T-helper 17 cell (primary cell): ENCODE measurements around the gene UBP1. TPM values are rescaled to one million over a fixed set of nuclear protein-coding genes. Genes with fewer than 3 reads are reported as not detected.

Source experiments
- ATAC-seq: fragments of 150-1000 bp; cut with Tn5 transposase; 2 replicates; pipeline ENCODE4 v1.10.0; 2021; ENCODE audit warnings: mild to moderate bottlenecking, moderate library complexity
- DNase-seq, 3 donors: peaks; one replicate each; pipeline versions ENCODE4 v3.0.0 to v3.0.0-alpha.2; 2020 to 2021
- H3K9me3 ChIP-seq: one replicate; pipeline ENCODE4 v1.7.0; 2013; ENCODE audit warnings: low read length, mild to moderate bottlenecking; ENCODE audit not compliant: control insufficient read depth, poor library complexity, severe bottlenecking
- H3K27ac Mint-ChIP-seq: one replicate; pipeline ENCODE4 v1.8.0; 2022; ENCODE audit warnings: mild to moderate bottlenecking, moderate library complexity, mixed read lengths
- H3K27me3 Mint-ChIP-seq: one replicate; pipeline ENCODE4 v1.8.0; 2022; ENCODE audit warnings: mixed read lengths
- H3K36me3 Mint-ChIP-seq: one replicate; pipeline ENCODE4 v1.8.0; 2022; ENCODE audit warnings: low read depth, mixed read lengths
- H3K4me1 Mint-ChIP-seq: one replicate; pipeline ENCODE4 v1.8.0; 2022; ENCODE audit warnings: mild to moderate bottlenecking, mixed read lengths
- H3K4me3 Mint-ChIP-seq: one replicate; pipeline ENCODE4 v1.8.0; 2022; ENCODE audit warnings: mild to moderate bottlenecking, moderate library complexity, mixed read lengths
- total RNA-seq, 4 donors: library from RNA in 2 of 4; stranded (reverse) in 2 of 4; gene quantifications; one replicate each; pipeline ENCODE4 v1.2.3 and lab custom pipeline; 2022 to 2026

UBP1 gene
- total RNA-seq, 2 donors from 2014 or later: 76.5 to 80.1 TPM

GRCh38 chr3:33394403-33395054, 45.7 kb downstream of the UBP1 start:
- Mint-ChIP-seq H3K4me3 (no peak overlapping the region), H3K27me3 (no peaks in the 10 kb centered on the region), H3K27ac (no peak overlapping the region), H3K36me3 (peaks cover 21% of the 10 kb centered on the region), H3K4me1 (peaks cover 8% of the 10 kb centered on the region)
- no peak for DNase-seq
- no peaks in the 10 kb centered on the region for H3K9me3 ChIP-seq
- ATAC-seq: no peak

- H3K4me3 Mint-ChIP-seq: no peak overlapping the region
- ATAC-seq: no peak
- H3K36me3 Mint-ChIP-seq: peaks cover 19% of the 10 kb centered on the region
Observed at GRCh38 chr3:33392703-33393125, 47.5 kb downstream of the UBP1 start.

GRCh38 chr3:33392144-33392543, 48.1 kb downstream of the UBP1 start:
- H3K9me3 ChIP-seq: no peaks in the 10 kb centered on the region
- no peak overlapping the region for H3K4me3 Mint-ChIP-seq
- ATAC-seq: no peak
- H3K4me1 Mint-ChIP-seq: peaks cover 8% of the 10 kb centered on the region
- H3K27me3 Mint-ChIP-seq: no peaks in the 10 kb centered on the region
- DNase-seq: no peak
- peak overlapping the region; percentile 91 for H3K27ac Mint-ChIP-seq
- peaks cover 18% of the 10 kb centered on the region for H3K36me3 Mint-ChIP-seq

More at GRCh38 chr3:33392703-33393125, 47.5 kb downstream of the UBP1 start:
- H3K4me1 Mint-ChIP-seq: peaks cover 8% of the 10 kb centered on the region
- H3K27ac Mint-ChIP-seq: peak overlapping the region; percentile 91
- H3K27me3 Mint-ChIP-seq: no peaks in the 10 kb centered on the region
- no peak for DNase-seq
- H3K9me3 ChIP-seq: no peaks in the 10 kb centered on the region

GRCh38 chr3:33391255-33391995, 48.8 kb downstream of the UBP1 start:
- no peak for ATAC-seq
- peaks cover 4% of the 10 kb centered on the region for H3K4me1 Mint-ChIP-seq
- H3K9me3 ChIP-seq: no peaks in the 10 kb centered on the region
- peak overlapping the region; percentile 91 for H3K27ac Mint-ChIP-seq
- H3K27me3 Mint-ChIP-seq: no peaks in the 10 kb centered on the region
- peaks cover 13% of the 10 kb centered on the region for H3K36me3 Mint-ChIP-seq
- DNase-seq: no peak
- peak overlapping the region; percentile 63 for H3K4me3 Mint-ChIP-seq

- Mint-ChIP-seq H3K27ac (peak overlapping the region; percentile 87), H3K4me3 (no peak overlapping the region), H3K4me1 (peaks cover 6% of the 10 kb centered on the region), H3K36me3 (peaks cover 13% of the 10 kb centered on the region), H3K27me3 (no peaks in the 10 kb centered on the region)
- DNase-seq: no peak
- H3K9me3 ChIP-seq: no peaks in the 10 kb centered on the region
- ATAC-seq: no peak
Observed at GRCh38 chr3:33389908-33390307, 50.3 kb downstream of the UBP1 start.

GRCh38 chr3:33388374-33389100, 51.7 kb downstream of the UBP1 start:
- ATAC-seq: no peak
- peaks cover 13% of the 10 kb centered on the region for H3K36me3 Mint-ChIP-seq
- H3K27me3 Mint-ChIP-seq: no peaks in the 10 kb centered on the region
- H3K4me3 Mint-ChIP-seq: no peak overlapping the region
- H3K4me1 Mint-ChIP-seq: peaks cover 6% of the 10 kb centered on the region
- H3K27ac Mint-ChIP-seq: no peak overlapping the region
- no peak for DNase-seq
- no peaks in the 10 kb centered on the region for H3K9me3 ChIP-seq

- Mint-ChIP-seq H3K36me3 (peaks cover 7% of the 10 kb centered on the region), H3K27ac (peak overlapping the region; percentile 43), H3K4me3 (no peak overlapping the region), H3K4me1 (peaks cover 5% of the 10 kb centered on the region), H3K27me3 (no peaks in the 10 kb centered on the region)
- H3K9me3 ChIP-seq: no peaks in the 10 kb centered on the region
- ATAC-seq (no peak), DNase-seq (no peak)
Observed at GRCh38 chr3:33386631-33387030, 53.6 kb downstream of the UBP1 start.

GRCh38 chr3:33385423-33385822, 54.8 kb downstream of the UBP1 start:
- H3K27me3 Mint-ChIP-seq: no peaks in the 10 kb centered on the region
- peaks cover 5% of the 10 kb centered on the region for H3K4me1 Mint-ChIP-seq
- H3K4me3 Mint-ChIP-seq: no peak overlapping the region
- DNase-seq (no peak), ATAC-seq (peak; percentile 49)
- H3K36me3 Mint-ChIP-seq: peaks cover 4% of the 10 kb centered on the region
- no peak overlapping the region for H3K27ac Mint-ChIP-seq
- no peaks in the 10 kb centered on the region for H3K9me3 ChIP-seq

- DNase-seq (no peak), ATAC-seq (no peak)
- H3K27me3 Mint-ChIP-seq: no peaks in the 10 kb centered on the region
- no peaks in the 10 kb centered on the region for H3K36me3 Mint-ChIP-seq
- H3K4me3 Mint-ChIP-seq: no peak overlapping the region
- H3K27ac Mint-ChIP-seq: peak overlapping the region; percentile 51
- H3K9me3 ChIP-seq: no peaks in the 10 kb centered on the region
- H3K4me1 Mint-ChIP-seq: peaks cover 5% of the 10 kb centered on the region
Observed at GRCh38 chr3:33383951-33384350, 56.3 kb downstream of the UBP1 start.

- Mint-ChIP-seq H3K4me3 (no peak overlapping the region), H3K27ac (no peak overlapping the region), H3K36me3 (no peaks in the 10 kb centered on the region), H3K27me3 (no peaks in the 10 kb centered on the region), H3K4me1 (peaks cover 3% of the 10 kb centered on the region)
- H3K9me3 ChIP-seq: no peaks in the 10 kb centered on the region
- DNase-seq (no peak), ATAC-seq (no peak)
Observed at GRCh38 chr3:33380653-33381052, 59.6 kb downstream of the UBP1 start.

GRCh38 chr3:33377931-33378330, 62.3 kb downstream of the UBP1 start:
- H3K27me3 Mint-ChIP-seq: peaks cover 3% of the 10 kb centered on the region

GRCh38 chr3:33377489-33377888, 62.7 kb downstream of the UBP1 start:
- no peak for ATAC-seq
- peaks cover 2% of the 10 kb centered on the region for H3K36me3 Mint-ChIP-seq
- H3K9me3 ChIP-seq: no peaks in the 10 kb centered on the region
- H3K4me3 Mint-ChIP-seq: no peak overlapping the region
- H3K4me1 Mint-ChIP-seq: peaks cover 6% of the 10 kb centered on the region
- DNase-seq: no peak
- peaks cover 7% of the 10 kb centered on the region for H3K27me3 Mint-ChIP-seq
- no peak overlapping the region for H3K27ac Mint-ChIP-seq

More at GRCh38 chr3:33377931-33378330, 62.3 kb downstream of the UBP1 start:
- no peak for DNase-seq
- H3K9me3 ChIP-seq: no peaks in the 10 kb centered on the region
- no peak overlapping the region for H3K4me3 Mint-ChIP-seq
- no peak overlapping the region for H3K27ac Mint-ChIP-seq
- H3K36me3 Mint-ChIP-seq: peaks cover under 1% of the 10 kb centered on the region
- peaks cover 4% of the 10 kb centered on the region for H3K4me1 Mint-ChIP-seq
- ATAC-seq: no peak

- Mint-ChIP-seq H3K4me1 (peaks cover 6% of the 10 kb centered on the region), H3K27me3 (peaks cover 25% of the 10 kb centered on the region), H3K27ac (no peak overlapping the region), H3K36me3 (peaks cover 2% of the 10 kb centered on the region), H3K4me3 (peak overlapping the region; percentile 36)
- no peaks in the 10 kb centered on the region for H3K9me3 ChIP-seq
- DNase-seq (no peak), ATAC-seq (no peak)
Observed at GRCh38 chr3:33373082-33373437, 67.1 kb downstream of the UBP1 start.
